ENCODE measurements around the gene IL1RAPL1.
"Not testable (repeated sequence)": the region's sequence is repeated elsewhere in the genome, so short reads cannot be mapped to it uniquely, and the experiment has no call there.

Gene IL1RAPL1

DNA sequence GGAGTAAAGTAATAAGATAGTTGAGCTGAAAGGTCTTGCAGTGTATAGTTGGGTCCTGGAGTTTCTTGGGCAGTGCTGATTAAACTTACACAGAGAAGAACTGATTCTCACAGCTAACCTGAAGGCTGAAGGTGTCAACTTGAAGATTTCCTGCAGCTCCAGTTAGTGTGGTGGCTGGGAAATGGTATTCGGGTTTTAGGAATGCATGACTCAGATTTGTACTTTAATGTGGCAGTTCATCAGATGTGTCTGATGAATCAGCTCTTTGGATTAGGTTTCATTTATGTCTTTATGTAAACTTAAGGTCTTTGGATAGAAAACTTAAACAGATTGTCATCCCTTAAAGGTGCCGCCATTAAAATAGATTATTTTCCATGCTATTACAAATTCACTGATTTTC lies 200.0 kb downstream of the IL1RAPL1 start:
- DNase-seq (ENCODE audit: low spot score), result peak; percentile 2

DNA sequence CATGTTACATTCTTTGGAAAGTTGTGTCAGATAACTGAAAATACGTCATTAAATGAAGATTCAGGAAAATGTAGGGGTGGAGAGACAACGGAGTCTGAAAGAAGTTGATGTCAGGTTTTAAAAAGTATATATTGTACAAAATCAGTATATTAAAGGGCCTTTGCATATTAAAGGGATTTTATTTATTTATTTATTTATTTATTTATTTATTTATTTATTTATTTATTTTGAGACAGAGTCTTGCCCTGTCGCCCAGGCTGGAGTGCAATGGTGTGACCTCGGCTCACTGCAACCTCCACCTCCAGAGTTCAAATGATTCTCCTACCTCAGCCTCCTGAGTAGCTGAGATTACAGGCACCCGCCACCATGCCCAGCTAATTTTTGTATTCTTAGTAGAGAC lies 213.4 kb downstream of the IL1RAPL1 start:
- not testable (repeated sequence) for DNase-seq (ENCODE audit: low spot score)

DNA sequence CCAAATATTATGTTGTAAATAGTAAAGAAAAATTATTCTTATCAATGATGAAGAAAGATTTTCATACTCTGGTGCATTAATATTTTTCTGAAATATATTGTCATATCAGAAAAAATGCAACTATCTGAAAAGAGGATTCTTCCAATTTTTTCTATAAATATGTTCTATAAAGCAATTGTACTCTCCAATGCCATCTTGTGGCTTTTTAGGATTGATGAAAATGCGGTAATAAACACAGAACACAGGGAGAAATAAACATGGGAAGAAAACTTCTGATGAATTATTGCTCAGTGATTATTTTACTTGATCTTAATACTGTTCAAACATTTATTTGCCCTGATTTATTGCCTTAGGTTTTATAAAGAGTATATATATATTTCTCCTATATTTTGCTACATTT lies 215.4 kb downstream of the IL1RAPL1 start:
- no peak for DNase-seq (ENCODE audit: low spot score)

GRCh38 chrX:28835991-28836390 lies 248.7 kb downstream of the IL1RAPL1 start:
- DNase-seq (ENCODE audit: low spot score), result no peak

DNA sequence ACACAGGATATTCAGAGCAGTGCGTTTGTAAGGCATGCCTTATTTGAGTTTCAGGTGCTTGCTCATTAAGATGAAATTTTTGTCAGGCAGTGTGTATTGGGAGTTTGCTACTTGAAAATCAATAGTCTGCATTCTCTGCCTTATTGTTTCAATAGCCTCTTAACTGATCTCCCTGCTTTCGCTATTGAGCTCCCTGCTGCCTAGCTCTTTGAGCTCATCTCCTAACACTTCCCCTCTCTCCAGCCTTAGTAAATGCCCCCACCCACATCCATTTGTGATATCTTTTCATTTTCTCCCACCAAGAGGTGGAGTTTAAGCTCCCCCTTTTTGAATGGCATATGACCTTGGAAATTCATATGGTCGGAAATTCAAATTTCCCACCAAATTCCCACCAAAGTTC lies 256.6 kb downstream of the IL1RAPL1 start:
- DNase-seq (ENCODE audit: low spot score), result no peak

GRCh38 chrX:28847423-28847822 lies 260.2 kb downstream of the IL1RAPL1 start:
- DNase-seq (ENCODE audit: low spot score), result no peak

DNA sequence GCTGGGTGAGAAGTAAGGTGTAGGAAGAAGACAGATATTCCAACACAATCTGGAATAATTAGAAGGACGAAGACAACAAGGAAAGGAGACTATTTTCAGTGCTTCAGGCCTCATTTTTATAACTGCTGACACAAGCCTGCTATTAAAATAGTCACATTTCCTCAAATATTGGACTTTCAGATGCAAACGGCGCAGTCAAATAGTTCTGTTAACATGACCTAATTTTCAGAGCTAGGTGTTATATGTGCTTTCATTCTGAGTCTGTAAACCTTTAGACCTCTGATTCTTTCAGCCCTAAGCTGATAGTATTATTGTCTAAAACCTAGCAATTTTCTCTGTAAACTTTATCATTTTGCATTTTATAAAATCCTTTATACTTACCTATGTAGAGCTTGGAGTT lies 261.5 kb downstream of the IL1RAPL1 start:
- no peak for DNase-seq (ENCODE audit: low spot score)

- DNase-seq (ENCODE audit: low spot score), result no peak
These were observed 263.7 kb downstream of the IL1RAPL1 start for GRCh38 chrX:28850955-28851354.

GRCh38 chrX:28851871-28852270 lies 264.6 kb downstream of the IL1RAPL1 start:
- DNase-seq (ENCODE audit: low spot score), result no peak

DNA sequence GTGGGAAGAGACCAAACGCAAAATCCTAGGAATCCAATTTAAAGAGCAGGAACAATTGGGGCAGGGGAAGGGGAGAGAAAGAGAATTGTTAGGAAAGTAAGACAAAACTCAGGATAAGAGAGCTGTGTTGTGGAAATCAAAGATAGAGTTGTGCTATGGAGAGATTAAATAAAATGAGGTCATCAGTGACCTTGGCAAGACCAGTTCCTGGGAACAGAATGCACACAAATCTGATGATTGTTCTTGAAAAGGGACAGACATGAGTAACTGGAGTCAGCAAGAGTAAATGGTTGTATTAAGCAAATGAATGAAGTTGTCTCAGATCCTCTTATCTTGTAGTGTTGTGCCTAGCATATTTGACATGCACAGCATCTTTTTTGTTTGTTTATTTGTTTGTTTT lies 267.4 kb downstream of the IL1RAPL1 start:
- no peak for DNase-seq (ENCODE audit: low spot score)

GRCh38 chrX:28876408-28876807 lies 289.2 kb downstream of the IL1RAPL1 start:
- no peak for DNase-seq (ENCODE audit: low spot score)

GRCh38 chrX:28876901-28877300 lies 289.7 kb downstream of the IL1RAPL1 start:
- DNase-seq (ENCODE audit: low spot score), result no peak

- DNase-seq (ENCODE audit: low spot score), result no peak
These were observed 292.9 kb downstream of the IL1RAPL1 start for GRCh38 chrX:28880136-28880535.

DNA sequence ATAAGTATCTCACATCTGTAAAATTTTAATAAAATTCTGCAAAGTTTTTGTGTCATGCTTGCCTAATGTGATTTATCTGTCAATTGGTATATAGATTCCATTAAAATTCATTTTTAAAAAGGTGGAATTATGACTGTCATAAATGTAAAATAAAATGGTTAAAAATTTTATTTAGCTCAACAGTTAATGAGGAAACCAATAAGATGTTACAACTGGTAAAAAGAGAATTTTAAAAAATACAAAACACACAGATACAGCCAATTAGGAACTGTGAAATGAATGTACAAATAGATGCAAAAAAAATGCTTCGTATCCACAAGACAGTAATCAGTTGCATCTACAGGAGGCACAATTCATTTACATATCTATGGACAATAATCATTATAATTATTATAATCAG lies 297.6 kb downstream of the IL1RAPL1 start:
- no peak for DNase-seq (ENCODE audit: low spot score)

GRCh38 chrX:28888416-28888815 lies 301.2 kb downstream of the IL1RAPL1 start:
- no peak for DNase-seq (ENCODE audit: low spot score)

DNA sequence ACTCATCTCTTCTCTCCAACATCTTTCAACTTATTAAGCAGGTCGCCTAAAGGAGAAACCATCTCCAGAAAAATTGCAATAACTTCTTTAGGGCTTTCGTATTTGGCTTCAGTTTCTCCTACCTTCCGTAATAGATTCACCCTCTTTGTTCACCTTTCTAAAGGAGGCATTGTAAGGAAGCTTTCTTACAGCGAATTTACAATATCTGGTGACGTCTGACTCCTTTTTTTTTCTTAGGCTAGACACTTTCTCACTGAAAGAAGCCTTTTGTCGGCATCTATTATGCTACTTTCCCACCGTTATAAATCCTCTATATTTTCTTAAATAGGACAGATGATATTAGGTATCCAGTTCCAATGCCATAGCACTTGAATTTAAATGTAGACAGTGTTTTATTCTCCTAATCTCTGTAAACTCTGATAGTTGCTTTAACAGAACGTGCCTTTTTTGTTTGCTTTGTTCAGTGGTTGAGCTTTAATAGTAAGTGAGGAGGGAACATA lies 302.4 kb downstream of the IL1RAPL1 start:
- no peak for DNase-seq (ENCODE audit: low spot score)

GRCh38 chrX:28901637-28902036 lies 314.4 kb downstream of the IL1RAPL1 start:
- DNase-seq (ENCODE audit: low spot score), result no peak

- DNase-seq (ENCODE audit: low spot score), result no peak
These were observed 323.2 kb downstream of the IL1RAPL1 start for GRCh38 chrX:28910487-28910886.

GRCh38 chrX:28920153-28920943 lies 333.1 kb downstream of the IL1RAPL1 start:
- DNase-seq (ENCODE audit: low spot score), result no peak

DNA sequence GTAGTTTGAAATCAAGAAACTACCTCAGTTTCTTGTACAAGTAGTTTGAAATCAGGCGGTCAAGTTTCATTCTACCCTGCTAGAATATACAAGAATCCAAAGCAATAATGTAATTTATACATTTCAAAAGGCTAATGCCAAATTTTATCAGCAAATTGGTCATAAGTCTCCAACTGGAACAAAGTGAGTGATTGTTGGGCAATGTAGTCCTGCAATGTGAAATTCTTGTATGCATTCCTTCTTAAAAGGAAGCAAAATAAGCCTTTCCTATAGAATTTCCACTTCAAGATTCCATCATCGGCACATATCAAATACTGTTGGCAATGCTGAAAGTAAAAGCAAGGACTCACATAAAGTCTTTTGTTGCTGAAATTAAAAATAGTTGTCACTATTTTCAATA lies 334.9 kb downstream of the IL1RAPL1 start:
- DNase-seq (ENCODE audit: low spot score), result no peak

DNA sequence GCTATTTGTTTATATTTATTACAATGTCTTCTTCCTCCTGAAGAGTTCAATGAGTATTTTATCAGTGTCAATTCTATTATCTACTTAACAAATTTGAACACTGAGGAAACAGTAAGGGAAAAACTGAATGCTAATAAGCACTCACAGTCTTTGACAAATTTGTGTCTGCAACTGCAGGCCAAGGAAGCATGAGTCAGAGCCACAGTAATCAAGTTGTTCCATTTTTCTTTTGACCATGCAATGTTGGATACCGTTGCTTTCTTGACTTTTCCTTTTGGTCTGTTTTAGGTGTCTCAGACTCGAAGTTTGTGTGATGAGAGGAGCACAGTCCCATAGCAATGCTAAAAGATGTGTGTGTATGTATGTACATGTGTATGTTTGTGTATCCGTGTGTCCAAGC lies 359.6 kb downstream of the IL1RAPL1 start:
- DNase-seq (ENCODE audit: low spot score), result no peak

GRCh38 chrX:28960063-28960462 lies 372.8 kb downstream of the IL1RAPL1 start:
- DNase-seq (ENCODE audit: low spot score), result no peak

DNA sequence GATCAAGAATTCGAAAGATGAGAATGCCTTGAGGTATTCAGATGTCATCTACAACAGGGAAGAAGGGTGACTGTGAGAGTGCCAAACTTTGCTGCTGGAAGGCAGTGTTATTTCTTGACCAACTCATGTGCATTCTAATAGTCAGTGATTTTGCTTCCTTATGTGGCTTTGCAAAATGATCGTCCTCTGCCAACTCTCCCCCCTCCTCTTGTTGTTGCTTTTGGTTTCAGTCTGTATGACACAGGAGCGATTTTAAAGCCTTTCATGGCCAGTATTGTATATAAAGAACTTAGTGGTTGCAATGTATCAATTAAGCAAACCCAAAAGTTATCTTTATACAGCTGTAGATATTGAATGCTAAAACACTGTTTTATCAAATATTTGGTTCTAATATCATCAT lies 379.1 kb downstream of the IL1RAPL1 start:
- DNase-seq (ENCODE audit: low spot score), result no peak

- DNase-seq (ENCODE audit: low spot score), result no peak
These were observed 381.9 kb downstream of the IL1RAPL1 start for GRCh38 chrX:28969126-28969525.
